GM10847 (cell line): ENCODE measurements around the gene UBP1.

Experiments
- POLR2A ChIP-seq: IDR thresholded peaks from 2 replicates; pipeline ENCODE4 v1.6.1; 2011; ENCODE audit not compliant: insufficient read length; ENCODE audit errors: extremely low read depth

Gene UBP1

DNA sequence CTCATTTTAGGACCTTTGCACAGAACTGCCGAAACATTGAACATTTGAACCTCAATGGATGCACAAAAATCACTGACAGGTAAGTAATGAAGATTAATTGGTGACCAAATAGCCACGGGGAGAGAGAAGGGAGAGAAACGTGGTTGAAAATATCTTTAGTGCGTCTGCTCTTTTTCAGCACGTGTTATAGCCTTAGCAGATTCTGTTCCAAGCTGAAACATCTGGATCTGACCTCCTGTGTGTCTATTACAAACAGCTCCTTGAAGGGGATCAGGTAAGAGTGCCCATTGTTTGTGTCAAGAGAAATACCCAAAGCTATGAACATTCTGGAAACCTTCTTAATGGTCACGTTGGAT is 67.1 kb downstream of the UBP1 start:
- no peak for TF ChIP-seq POLR2A

DNA sequence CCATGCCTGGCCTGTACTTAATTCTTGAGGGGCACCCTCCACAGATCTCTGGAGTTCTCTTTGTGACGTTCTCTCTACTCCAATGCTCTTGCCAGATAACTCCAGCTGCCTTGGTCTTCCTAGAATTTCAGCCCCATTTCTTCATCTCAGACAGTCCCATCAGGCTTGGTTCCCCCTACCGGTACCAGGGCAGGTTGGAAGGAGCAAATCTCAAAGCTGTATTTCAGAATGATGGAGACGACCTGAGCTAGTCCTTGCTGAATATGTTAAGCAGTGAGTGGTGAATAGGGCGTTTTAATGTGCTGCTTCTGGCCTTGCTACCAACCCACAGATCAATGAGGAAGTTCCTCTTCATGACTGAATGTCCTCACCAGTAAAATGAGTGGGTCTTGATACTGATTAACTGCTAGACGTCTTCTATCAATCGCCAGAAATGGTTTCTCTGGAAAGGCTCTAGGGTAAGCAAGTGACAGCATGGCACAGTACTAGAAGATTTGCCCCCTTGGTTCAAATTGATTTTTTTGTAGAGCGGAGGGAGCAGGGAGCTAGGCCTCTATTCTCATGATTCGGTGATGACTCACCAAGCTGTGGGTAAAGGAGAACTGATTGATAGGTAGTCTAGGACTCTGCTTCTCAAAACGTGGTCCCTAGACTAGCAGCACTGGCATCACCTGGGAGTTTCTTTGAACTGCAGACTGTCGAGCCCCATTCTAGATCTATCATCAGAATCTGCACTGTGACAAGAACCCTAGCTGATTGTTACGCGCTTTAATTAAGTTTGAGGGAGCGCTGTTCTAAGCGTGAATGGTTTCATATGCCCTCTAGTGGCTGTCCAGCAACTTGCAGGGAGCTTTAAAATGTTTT is 67.8 kb downstream of the UBP1 start:
- no peak for TF ChIP-seq POLR2A

DNA sequence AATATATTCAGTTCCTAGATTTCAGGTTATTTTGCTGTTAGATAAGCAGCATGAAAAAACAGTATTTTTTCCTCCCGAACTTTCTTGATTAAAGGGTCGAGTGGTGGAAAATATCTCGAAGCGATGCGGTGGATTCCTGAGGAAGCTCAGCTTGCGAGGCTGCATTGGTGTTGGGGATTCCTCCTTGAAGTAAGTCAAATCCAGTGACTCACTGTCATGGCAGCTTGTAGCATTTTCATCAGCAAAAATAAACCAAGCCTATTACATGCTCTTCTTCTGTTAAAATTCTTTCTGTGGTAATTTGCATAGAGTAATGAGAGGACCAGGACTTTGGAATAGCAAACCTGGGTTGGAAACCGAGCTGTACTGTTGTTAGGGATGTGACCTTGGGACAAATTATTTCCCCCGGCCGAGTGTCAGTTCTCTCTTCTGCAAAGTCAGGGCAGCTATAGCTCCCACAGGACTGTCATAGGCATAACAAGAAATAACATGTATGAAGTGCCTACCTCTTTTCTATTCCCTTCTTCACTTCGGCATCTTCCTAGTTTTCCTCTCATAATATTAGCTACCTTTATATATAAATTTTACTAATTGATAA is 75.6 kb downstream of the UBP1 start:
- TF ChIP-seq POLR2A: no peak

DNA sequence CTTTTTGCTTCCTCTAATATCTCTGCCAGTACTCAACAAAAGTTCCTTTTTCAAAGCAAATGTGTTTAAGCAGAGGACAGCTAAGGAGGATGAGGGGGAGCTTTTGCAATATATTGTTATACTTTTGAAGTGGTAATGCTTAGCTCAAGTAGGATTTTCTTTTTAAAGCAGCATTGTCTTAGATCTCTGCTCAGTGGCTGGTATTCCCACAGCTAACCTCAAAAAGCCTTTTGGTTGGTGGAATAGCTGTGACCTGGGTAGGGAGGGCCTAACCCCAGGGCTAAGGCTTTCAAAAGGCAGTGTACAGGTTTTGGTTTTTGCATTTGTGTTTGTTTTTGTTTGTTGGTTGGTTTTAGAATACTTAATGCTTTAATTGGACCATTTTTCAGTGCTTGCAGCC is 76.1 kb downstream of the UBP1 start:
- no peak for TF ChIP-seq POLR2A

DNA sequence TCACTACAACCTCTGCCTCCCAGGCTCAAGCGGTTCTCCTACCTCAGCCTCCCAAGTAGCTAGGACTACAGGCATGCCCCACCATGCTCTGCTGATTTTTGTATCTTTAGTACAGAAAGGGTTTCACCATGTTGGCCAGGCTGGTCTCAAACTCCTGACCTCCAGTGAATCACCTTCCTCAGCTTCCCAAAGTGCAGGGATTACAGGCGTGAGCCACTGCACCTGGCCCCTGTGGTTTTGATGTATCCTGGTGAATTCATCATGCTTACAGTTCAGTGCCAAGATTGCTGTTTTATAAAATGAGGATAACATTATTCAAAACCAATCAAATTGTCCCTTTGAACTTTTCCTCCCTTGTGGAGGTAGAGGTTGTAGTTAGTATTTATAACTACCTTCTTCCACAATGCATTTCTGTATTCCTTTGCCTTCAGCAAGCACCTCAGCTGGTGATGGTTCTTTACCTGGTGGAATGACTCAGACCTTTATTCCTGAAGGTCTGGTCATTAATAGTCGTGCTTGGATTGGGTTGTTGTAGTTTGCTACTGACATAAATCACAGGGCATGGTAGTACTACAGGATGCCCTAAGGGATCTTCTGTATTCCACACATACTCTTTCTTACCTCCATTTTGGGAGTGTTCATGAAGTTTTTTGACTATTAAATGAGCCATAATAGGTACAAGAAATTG is 76.9 kb downstream of the UBP1 start:
- TF ChIP-seq POLR2A: no peak

DNA sequence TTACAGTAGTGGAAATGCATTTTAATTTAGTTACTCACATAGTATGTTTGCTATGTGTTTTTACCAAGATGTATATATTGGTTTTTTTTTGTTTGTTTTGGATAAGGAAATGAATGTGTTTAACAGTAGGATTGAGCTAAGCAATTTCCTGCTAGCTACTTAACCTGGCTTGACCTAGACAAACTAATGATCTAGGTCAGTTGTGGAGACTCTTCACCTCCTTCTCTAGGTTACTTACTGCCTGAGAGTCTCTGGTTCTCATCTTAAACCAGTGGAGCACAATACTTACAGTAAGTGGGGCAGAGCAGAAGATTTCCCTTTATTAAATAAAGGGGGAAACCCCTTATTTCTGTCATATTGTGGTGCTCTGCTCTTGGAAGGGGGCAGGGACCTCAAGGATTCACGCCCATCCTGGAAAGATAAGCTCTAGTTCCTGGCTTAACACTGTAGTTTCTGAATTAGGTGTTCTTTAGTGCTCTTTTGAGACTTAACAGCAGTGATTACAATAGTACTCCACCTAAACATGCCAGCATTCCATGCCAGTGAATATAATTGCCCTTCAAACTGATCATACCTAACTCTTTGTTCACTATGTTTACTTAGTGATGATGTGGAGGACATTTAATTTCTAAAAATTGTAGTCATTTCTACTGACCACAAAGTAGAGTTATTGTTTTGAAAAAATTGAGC is 79.9 kb downstream of the UBP1 start:
- TF ChIP-seq POLR2A: no peak

DNA sequence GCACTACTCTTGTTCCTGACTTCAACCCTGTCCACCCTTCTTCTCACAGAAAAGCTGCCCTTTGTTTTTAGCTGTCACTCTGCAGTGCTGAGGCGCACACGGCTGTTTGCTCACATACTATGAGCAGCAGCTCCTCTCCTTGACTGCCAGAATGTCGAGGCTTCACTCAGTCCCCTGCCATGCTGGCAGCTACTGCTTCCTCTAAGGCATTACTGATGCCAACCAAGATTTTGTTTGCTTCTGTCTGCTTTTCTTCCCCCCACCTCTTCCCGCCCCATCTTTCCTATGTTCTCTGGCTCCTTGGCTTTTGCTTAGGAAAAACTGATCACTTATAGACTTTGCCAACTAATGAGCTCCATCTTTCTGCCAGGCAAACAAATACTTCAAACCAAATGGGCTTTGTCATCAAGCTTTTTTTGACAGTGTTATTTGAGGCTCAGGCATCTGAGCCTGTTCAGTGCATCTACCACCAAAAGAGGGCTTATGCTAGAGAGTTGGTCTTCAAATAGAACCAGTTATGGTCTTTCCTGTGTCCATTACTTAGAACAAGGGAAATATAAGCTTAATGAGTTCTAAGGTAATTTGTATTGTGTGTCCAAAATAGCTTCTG is 81.9 kb downstream of the UBP1 start:
- no peak for TF ChIP-seq POLR2A

DNA sequence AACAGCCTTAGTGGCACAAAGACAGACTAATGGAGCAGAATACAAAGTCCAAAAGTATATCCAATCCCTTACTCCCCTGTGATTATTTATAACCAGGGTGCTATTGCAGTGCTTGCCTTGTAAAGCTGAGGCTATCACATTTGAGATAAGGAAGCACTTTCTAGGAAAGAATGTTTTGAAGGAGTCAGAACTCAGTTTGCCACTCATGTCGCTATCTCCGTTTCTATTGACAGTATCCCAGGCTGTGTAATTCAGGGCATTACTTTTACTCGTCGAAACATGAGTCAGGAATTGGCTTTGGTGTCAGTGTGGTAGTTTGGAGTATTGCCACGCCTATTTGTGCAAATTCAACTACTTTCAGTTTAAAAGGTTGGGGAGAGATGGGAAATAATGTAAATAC is 84.6 kb downstream of the UBP1 start:
- no peak for TF ChIP-seq POLR2A

DNA sequence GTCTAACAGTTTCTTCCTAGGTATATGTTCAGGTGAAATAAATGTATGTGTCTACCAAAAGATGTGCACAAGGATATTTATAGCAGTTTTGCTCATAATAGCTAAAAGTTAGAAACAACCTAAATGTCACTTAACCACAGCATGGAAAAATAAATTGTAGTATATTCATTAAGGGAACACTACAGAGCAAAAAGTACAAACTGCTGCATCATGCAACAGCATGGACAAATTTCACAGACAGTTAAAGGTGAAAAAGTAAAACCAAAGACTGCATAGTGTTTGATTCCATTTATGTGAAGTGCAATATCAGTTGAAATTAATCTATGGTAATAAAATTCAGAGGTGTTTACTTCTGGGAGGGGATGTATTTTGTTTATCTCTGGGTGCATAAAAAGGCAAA is 100.4 kb downstream of the UBP1 start:
- TF ChIP-seq POLR2A: no peak
